Transverse colon (tissue), 3 donors: Measurements from ENCODE around the gene SPRN.

Experiments
- EP300 ChIP-seq: sonication (generic); formaldehyde crosslinking; IDR thresholded peaks from one replicate; pipeline ENCODE4 v1.6.1; 2017; ENCODE audit warnings: antibody characterized with exemption, low read depth
- POLR2A ChIP-seq: fragments of 450-650 bp; IDR thresholded peaks from one replicate; pipeline ENCODE4 v1.6.1; 2016; ENCODE audit warnings: antibody characterized with exemption, mild to moderate bottlenecking, moderate library complexity
- TF ChIP-seq, protein P1 (sequence below), 5 experiments: fragments of 200-600 bp in 3 of 5; fragments of 450-650 bp in 2 of 5; sonication (generic) in 3 of 5; IDR thresholded peaks; 1 replicate in 2 of 5; 2 replicates in 3 of 5; pipeline ENCODE4 v1.5.1; 2016 to 2017; ENCODE audit warnings: antibody characterized with exemption in 5 of 5, inconsistent platforms in 3 of 5, mild to moderate bottlenecking in 2 of 5, moderate library complexity in 1 of 5

- TF ChIP-seq POLR2A (peak; percentile 77), EP300 (no peak)
- TF ChIP-seq, protein P1, sequence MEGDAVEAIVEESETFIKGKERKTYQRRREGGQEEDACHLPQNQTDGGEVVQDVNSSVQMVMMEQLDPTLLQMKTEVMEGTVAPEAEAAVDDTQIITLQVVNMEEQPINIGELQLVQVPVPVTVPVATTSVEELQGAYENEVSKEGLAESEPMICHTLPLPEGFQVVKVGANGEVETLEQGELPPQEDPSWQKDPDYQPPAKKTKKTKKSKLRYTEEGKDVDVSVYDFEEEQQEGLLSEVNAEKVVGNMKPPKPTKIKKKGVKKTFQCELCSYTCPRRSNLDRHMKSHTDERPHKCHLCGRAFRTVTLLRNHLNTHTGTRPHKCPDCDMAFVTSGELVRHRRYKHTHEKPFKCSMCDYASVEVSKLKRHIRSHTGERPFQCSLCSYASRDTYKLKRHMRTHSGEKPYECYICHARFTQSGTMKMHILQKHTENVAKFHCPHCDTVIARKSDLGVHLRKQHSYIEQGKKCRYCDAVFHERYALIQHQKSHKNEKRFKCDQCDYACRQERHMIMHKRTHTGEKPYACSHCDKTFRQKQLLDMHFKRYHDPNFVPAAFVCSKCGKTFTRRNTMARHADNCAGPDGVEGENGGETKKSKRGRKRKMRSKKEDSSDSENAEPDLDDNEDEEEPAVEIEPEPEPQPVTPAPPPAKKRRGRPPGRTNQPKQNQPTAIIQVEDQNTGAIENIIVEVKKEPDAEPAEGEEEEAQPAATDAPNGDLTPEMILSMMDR (IDR thresholded peaks at IDR 0.05), result peak in 1 of 5 experiments; percentile 12
These were observed 51.0 kb downstream of the SPRN start, which contains the start of gene ECHS1 for GRCh38 chr10:133373174-133374090.
